Measurements from ENCODE around the gene CRTAC1. TPM values are rescaled to one million over a fixed set of nuclear protein-coding genes. Genes with fewer than 3 reads are reported as not detected.

Gene CRTAC1
- total RNA-seq, 1 donor from 2014 or later = 2.2 TPM

Other genes with a start within 250 kb of the CRTAC1 start
- 0.96 TPM for gene GOLGA7B, start 180.8 kb downstream of the CRTAC1 start, total RNA-seq (ENCODE audit: insufficient read depth, low replicate concordance)
- gene R3HCC1L, start 104.0 kb upstream of the CRTAC1 start, total RNA-seq (ENCODE audit: insufficient read depth, low replicate concordance) = 25.5 TPM
- gene LOXL4, start 237.6 kb upstream of the CRTAC1 start, total RNA-seq (ENCODE audit: insufficient read depth, low replicate concordance) = 20.2 TPM

All from umbilical cord (tissue), 1 donor.